Stomach smooth muscle (tissue), 2 donors: ENCODE results near the gene FXYD3.

Experiments used
- H3K27ac ChIP-seq: one replicate; pipeline ENCODE4 v1.7.0; 2013; ENCODE audit warnings: mild to moderate bottlenecking, low read length, inconsistent platforms
- H3K27me3 ChIP-seq, 2 donors: one replicate each; pipeline ENCODE4 v1.7.0; 2013; ENCODE audit warnings: low read length in 2 of 2; ENCODE audit not compliant: insufficient read depth in 2 of 2, control insufficient read depth in 1 of 2
- H3K36me3 ChIP-seq, 2 donors: one replicate each; pipeline ENCODE4 v1.7.0; 2013; ENCODE audit warnings: low read length in 2 of 2; ENCODE audit not compliant: control insufficient read depth in 2 of 2, insufficient read depth in 2 of 2
- H3K4me1 ChIP-seq: one replicate; pipeline ENCODE4 v1.7.0; 2013; ENCODE audit warnings: low read length; ENCODE audit not compliant: control insufficient read depth, insufficient read depth
- H3K4me3 ChIP-seq, 2 donors: one replicate each; pipeline ENCODE4 v1.7.0; 2013; ENCODE audit warnings: low read length in 2 of 2
- H3K9ac ChIP-seq, 2 donors: one replicate each; pipeline ENCODE4 v1.7.0; 2013; ENCODE audit warnings: low read length in 2 of 2, mild to moderate bottlenecking in 1 of 2
- H3K9me3 ChIP-seq, 2 donors: one replicate each; pipeline ENCODE4 v1.7.0; 2013; ENCODE audit warnings: low read length in 2 of 2; ENCODE audit not compliant: control insufficient read depth in 2 of 2
- donor health status: healthy.
- donor health status: Pancreatic carcinoma.

The FXYD3 gene

DNA sequence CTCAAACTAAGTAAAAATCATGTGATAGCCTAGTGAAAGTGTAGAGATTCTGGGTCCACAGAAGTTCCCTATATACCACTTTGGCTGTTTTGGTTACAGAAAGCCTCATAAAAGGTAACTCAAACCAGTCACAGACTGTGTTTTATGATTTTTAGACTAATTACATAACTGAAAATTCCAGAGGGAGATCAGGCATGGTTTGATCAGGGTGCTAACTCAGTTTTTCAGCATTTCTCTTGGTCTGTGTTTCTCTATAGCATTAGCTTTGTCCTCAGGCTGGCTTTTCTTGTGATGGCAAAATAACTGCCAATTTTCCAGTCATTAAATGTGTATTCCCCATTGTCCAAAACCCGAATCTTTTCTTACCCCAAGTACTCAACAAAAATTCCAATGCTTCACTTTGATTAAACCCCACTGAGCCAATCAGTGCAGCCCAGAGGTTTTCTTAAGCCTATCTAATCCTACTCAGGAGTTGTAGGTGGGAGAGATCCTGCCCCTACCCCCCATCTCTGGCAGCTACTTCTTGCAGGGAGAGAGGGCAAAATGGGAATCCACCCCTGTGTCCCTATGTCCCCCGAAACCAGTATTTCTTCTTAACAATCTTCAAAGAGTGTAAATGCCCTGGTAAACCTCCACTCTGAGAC, 8.6 kb upstream of the FXYD3 start:
- Histone ChIP-seq H3K4me1 (no peaks in the 10 kb centered on the region), H3K9me3 (no peaks in the 10 kb centered on the region), H3K9ac (no peak overlapping the region), H3K4me3 (no peak overlapping the region), H3K27ac (no peak overlapping the region), H3K27me3 (peaks cover 0 to 3% of the 10 kb centered on the region in 2 donors), H3K36me3 (no peaks in the 10 kb centered on the region)

DNA sequence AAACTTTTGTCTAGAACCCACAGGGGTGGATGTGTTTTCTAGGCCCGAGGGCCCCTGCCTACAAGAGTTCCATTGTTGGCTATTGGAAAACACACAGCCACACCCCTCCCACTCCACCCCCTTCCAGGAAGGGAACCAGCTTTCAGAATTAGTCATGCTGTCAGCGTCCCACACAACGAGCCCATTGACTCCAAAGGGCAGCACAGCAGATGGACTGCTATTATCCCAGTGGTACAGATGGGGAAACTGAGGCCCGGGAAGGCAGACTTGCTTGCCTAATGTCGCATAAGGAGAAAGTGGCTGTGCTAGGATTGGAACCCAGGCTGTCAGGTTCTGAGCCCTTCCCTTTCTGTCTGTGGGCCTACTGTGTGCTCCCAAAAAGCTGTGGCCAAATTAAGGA, 8.1 kb upstream of the FXYD3 start:
- no peak overlapping the region for H3K9ac ChIP-seq
- H3K27ac ChIP-seq, result no peak overlapping the region
- no peaks in the 10 kb centered on the region for H3K36me3 ChIP-seq
- no peaks in the 10 kb centered on the region for H3K9me3 ChIP-seq
- H3K27me3 ChIP-seq, result peaks cover 0 to 3% of the 10 kb centered on the region in 2 donors
- H3K4me1 ChIP-seq, result no peaks in the 10 kb centered on the region
- no peak overlapping the region for H3K4me3 ChIP-seq

DNA sequence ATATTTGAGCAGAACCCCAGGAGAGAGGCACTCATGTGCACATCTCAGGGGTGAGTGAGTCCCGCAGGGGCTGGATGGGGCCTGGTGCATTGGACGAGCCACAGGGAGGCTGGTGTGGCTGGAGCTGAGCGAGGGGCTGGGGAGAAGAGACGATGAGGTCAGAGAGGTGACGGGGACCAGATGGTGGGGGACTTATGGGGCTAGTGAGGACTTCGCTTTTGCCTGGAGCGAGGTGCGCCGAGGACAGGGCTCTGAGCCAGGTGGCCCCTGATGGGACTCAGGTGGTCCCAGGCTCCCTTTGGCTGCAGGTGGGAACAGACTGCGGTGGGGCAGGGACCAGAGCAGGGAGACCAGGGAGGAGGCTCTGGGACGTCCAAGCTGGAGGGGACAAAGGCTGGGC, 6.9 kb upstream of the FXYD3 start:
- Histone ChIP-seq H3K9ac (no peak overlapping the region), H3K4me3 (no peak overlapping the region), H3K27me3 (peaks cover 0 to 3% of the 10 kb centered on the region in 2 donors), H3K4me1 (no peaks in the 10 kb centered on the region), H3K27ac (no peak overlapping the region), H3K9me3 (no peaks in the 10 kb centered on the region), H3K36me3 (no peaks in the 10 kb centered on the region)

DNA sequence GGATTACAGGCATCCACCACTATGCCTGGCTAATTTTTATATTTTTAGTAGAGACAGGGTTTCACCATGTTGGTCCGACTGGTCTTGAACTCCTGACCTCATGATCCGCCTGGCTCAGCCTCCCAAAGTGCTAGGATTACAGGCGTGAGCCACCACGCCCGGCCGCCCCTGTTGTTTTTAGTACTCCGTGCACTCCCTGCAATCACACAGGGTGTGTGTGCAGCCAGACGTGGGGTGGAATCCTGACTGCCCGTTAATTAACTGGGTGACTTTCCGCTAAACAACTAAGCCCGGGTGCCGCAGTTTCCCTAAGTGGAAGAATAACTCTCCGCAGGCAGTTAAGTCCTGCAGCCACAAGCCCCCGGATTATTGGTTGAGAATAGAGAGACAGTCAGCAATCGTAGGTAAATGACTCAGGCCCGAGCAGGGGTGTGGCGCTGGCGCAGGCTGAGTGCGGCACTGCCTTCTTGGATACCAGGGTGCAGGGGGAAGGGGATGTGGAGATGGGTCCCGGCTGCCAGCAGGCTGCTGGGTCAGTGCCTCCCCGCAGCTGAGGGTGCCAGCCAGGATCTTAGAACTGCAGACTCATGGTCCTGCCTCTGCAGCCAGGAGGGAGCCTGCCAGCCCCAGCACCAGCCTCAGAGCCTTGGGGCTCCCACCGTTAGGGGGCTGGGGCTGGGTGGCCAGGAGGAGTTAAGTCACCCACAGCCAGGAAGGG, 6.1 kb upstream of the FXYD3 start:
- H3K27ac ChIP-seq, result no peak overlapping the region
- H3K27me3 ChIP-seq, result peaks cover 0 to 4% of the 10 kb centered on the region in 2 donors
- no peaks in the 10 kb centered on the region for H3K9me3 ChIP-seq
- H3K9ac ChIP-seq, result no peak overlapping the region
- no peaks in the 10 kb centered on the region for H3K4me1 ChIP-seq
- no peak overlapping the region for H3K4me3 ChIP-seq
- no peaks in the 10 kb centered on the region for H3K36me3 ChIP-seq

DNA sequence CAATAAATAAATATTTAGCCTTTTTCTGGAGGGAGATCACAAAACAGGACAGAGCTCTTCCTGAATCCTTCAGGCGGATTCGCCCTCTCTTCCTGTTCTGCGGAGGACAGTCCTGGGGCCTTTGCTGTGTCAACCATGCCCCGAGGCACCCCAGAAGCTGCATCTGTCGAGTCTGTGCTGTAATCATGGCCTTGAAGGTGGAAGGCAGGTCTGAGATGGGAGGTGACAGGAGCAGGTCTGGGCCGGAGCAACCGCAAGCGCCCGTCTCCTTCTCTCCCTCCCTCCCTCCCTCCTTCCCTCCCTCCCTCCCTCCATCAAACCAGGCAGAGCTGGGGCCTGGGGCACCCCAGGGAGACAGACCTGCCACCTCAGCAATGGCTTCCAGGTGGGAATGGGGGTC, 4.6 kb upstream of the FXYD3 start:
- H3K36me3 ChIP-seq, result no peaks in the 10 kb centered on the region
- H3K27ac ChIP-seq, result no peak overlapping the region
- H3K9me3 ChIP-seq, result no peaks in the 10 kb centered on the region
- peaks cover 4% of the 10 kb centered on the region for H3K4me1 ChIP-seq
- H3K4me3 ChIP-seq, result no peak overlapping the region
- peaks cover 4 to 9% of the 10 kb centered on the region in 2 donors for H3K27me3 ChIP-seq
- no peak overlapping the region for H3K9ac ChIP-seq

DNA sequence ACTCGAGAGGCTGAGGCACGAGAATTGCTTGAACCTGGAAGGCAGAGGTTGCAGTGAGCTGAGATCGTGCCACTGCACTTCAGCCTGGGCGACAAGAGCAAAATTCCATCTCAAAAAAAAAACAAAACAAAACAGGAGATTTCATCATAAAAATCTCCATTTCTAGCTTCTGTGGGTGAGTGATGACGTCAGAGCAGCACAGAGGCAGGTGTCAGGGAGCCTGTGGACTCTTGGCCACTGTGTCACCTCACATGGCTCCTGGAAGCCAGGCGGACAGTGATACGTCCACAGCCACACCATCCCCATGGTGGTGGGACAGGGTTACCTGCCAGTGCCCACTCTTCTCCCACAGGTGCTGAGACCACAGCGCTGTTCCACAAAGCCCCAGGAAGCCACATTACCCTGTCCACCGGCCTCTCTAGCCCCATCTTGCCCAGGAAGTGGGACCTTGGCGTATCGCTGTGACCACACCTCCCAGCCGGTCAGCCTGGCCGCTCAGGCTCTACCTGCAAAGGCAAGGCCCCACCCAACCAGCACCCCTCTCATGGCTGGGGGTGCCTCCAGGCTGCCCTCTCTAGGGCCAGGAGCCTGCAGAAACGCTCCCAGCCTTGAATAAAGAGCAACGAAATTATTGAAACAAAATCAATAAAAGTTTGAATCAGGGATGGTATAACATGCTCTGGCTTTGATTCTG, 2.5 kb upstream of the FXYD3 start:
- Histone ChIP-seq H3K9ac (no peak overlapping the region), H3K27me3 (peaks cover 4 to 9% of the 10 kb centered on the region in 2 donors), H3K27ac (no peak overlapping the region)

GRCh38 chr19:35114353-35115176, 1.1 kb upstream of the FXYD3 start:
- H3K4me1 ChIP-seq, result peaks cover 5% of the 10 kb centered on the region
- no peaks in the 10 kb centered on the region for H3K36me3 ChIP-seq
- peak overlapping the region; percentile 40 to 65 for H3K4me3 ChIP-seq
- peaks cover 4 to 6% of the 10 kb centered on the region in 2 donors for H3K27me3 ChIP-seq
- peak overlapping the region in 1 of 2 donors; percentile 20 for H3K9ac ChIP-seq
- no peak overlapping the region for H3K27ac ChIP-seq
- H3K9me3 ChIP-seq, result no peaks in the 10 kb centered on the region

More for the DNA sequence above, 2.5 kb upstream of the FXYD3 start:
- no peak overlapping the region for H3K4me3 ChIP-seq
- peaks cover 5% of the 10 kb centered on the region for H3K4me1 ChIP-seq
- no peaks in the 10 kb centered on the region for H3K9me3 ChIP-seq
- no peaks in the 10 kb centered on the region for H3K36me3 ChIP-seq

DNA sequence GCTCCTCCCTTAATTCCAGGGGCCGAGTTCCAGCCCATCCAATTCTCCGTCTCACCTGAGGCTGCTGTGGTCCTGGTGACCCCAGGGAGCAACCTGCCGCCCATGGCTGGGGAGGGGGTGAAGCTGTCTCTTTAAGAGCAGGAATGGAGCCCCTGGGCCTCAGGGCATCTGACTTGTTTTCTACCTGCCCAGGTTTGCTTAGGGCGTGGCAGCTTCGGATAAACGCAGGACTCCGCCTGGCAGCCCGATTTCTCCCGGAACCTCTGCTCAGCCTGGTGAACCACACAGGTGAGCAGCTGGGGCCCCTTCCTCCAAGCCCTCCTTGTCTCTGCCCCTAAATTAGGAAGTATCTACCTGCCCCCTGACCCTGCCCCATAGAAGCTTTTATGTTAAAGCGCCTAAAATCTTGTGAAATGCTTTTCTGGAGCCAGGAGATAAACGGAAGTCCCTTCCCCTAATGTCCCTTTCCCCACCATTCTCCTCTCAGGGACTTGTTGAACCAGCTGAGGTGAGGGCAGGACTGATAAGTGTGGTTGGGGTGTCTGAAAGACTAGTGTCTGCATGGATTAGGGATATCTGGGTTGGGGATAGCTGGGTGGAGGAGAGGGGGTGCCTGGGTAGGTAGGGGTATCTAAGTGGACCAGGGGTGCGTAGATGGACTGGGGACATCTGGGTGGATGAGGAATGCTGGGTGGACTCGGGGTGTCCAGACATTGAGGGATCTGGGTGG, 614 bp downstream of the FXYD3 start:
- Histone ChIP-seq H3K36me3 (no peaks in the 10 kb centered on the region), H3K9ac (no peak overlapping the region), H3K27ac (no peak overlapping the region), H3K9me3 (no peaks in the 10 kb centered on the region), H3K4me3 (no peak overlapping the region), H3K4me1 (peaks cover 8% of the 10 kb centered on the region), H3K27me3 (peaks cover 4 to 6% of the 10 kb centered on the region in 2 donors)

- Histone ChIP-seq H3K9ac (no peak overlapping the region), H3K4me3 (no peak overlapping the region), H3K4me1 (peaks cover 8% of the 10 kb centered on the region), H3K27me3 (peaks cover 4 to 6% of the 10 kb centered on the region in 2 donors), H3K36me3 (no peaks in the 10 kb centered on the region), H3K9me3 (no peaks in the 10 kb centered on the region), H3K27ac (no peak overlapping the region)
Observed at GRCh38 chr19:35117116-35117515, 1.5 kb downstream of the FXYD3 start.

DNA sequence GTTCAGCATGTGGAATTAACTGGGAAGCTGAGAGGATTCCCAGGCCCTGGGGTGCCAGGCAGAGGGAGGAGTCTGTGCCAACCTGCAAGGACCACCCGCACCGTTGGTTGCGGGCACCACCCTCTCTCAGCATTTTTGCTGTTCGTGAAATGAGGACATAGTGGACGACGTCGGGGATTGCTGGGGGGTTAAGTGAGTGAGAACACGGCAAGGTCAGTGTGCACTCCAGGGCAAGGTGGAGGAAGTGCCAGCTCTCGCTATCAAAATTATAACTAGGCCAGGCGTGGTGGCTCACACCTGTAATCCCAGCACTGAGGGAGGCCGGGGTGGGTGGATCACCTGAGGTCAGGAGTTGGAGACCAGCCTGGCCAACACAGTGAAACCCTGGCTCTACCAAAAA, 2.2 kb downstream of the FXYD3 start:
- H3K4me3 ChIP-seq, result no peak overlapping the region
- no peaks in the 10 kb centered on the region for H3K36me3 ChIP-seq
- H3K9ac ChIP-seq, result no peak overlapping the region
- no peak overlapping the region for H3K27ac ChIP-seq
- peaks cover 4 to 6% of the 10 kb centered on the region in 2 donors for H3K27me3 ChIP-seq
- H3K4me1 ChIP-seq, result peaks cover 11% of the 10 kb centered on the region
- H3K9me3 ChIP-seq, result no peaks in the 10 kb centered on the region
